H1 (cell line): Measurements from ENCODE around the gene PIK3CA. TPM values are rescaled to one million over a fixed set of nuclear protein-coding genes. Genes with fewer than 3 reads are reported as not detected.

Experiments used
- CHD1 ChIP-seq: IDR thresholded peaks from 2 replicates; pipeline ENCODE4 v1.6.1; 2012; ENCODE audit warnings: low read depth, low read length, improper control_type of control experiment
- EGR1 ChIP-seq: IDR thresholded peaks from 2 replicates; pipeline ENCODE4 v1.6.1; 2011; ENCODE audit warnings: low read depth, low read length, borderline replicate concordance
- FOSL1 ChIP-seq: IDR thresholded peaks from 2 replicates; pipeline ENCODE4 v1.6.1; 2011; ENCODE audit warnings: mild to moderate bottlenecking, low read depth, low read length, moderate library complexity; ENCODE audit not compliant: insufficient read depth
- HDAC6 ChIP-seq: IDR thresholded peaks from one replicate; pipeline ENCODE4 v1.7.1; 2012; ENCODE audit warnings: low read depth, mild to moderate bottlenecking, inconsistent platforms, low read length, moderate library complexity
- MAFK ChIP-seq: IDR thresholded peaks from 2 replicates; pipeline ENCODE4 v1.6.1; 2012; ENCODE audit warnings: low read depth, mild to moderate bottlenecking, improper control_type of control experiment, low read length
- RBBP5 ChIP-seq: IDR thresholded peaks from 2 replicates; pipeline ENCODE4 v1.7.1; 2012; ENCODE audit warnings: low read depth, mild to moderate bottlenecking, inconsistent platforms, low read length, moderate library complexity, borderline replicate concordance
- RFX5 ChIP-seq: IDR thresholded peaks from 2 replicates; pipeline ENCODE4 v1.6.1; 2011; ENCODE audit warnings: low read depth, low read length, improper control_type of control experiment, borderline replicate concordance
- SAP30 ChIP-seq: fragments of 300-600 bp; sonication (generic); IDR thresholded peaks from 2 replicates; pipeline ENCODE4 v1.7.1; 2012; ENCODE audit warnings: low read length, moderate library complexity, mild to moderate bottlenecking, inconsistent platforms; ENCODE audit not compliant: insufficient read depth, insufficient replicate concordance
- SRF ChIP-seq: IDR thresholded peaks from 2 replicates; pipeline ENCODE4 v1.6.1; 2011; ENCODE audit warnings: mild to moderate bottlenecking, low read depth, low read length, moderate library complexity
- YY1 ChIP-seq: IDR thresholded peaks from 2 replicates; pipeline ENCODE4 v1.6.1; 2011; ENCODE audit warnings: low read depth, mild to moderate bottlenecking, low read length
- polyA plus RNA-seq, 7 experiments: library from polyadenylated mRNA; depleted of rRNA in 3 of 7; stranded (reverse) in 5 of 7; unstranded in 2 of 7; fragments of >200 nt in 5 of 7; fragments of 200-250 nt in 2 of 7; gene quantifications; 1 replicate in 5 of 7; 2 replicates in 1 of 7; 4 replicates in 1 of 7; pipeline versions ENCODE4 v1.2.1 to v1.2.3, GENCODE V29; 2011 to 2013; ENCODE audit warnings: missing spikeins in 2 of 7, mixed read lengths in 2 of 7
- total RNA-seq: library from RNA; stranded (reverse); fragmentation: NEBNext Ultra II Directional; extraction: Animal tissue kit (Norgen Biotek cat#: 25700); gene quantifications from 2 replicates; pipeline ENCODE4 v1.2.1, GENCODE V29; 2021
- TF ChIP-seq, protein P1 (sequence below): fragments of 300-600 bp; sonication (generic); IDR thresholded peaks from 2 replicates; pipeline ENCODE4 v1.7.1; 2012; ENCODE audit warnings: low read length, moderate library complexity, mild to moderate bottlenecking, inconsistent platforms; ENCODE audit not compliant: insufficient replicate concordance
- TF ChIP-seq, protein P2 (sequence below): IDR thresholded peaks from 2 replicates; pipeline ENCODE4 v1.6.1; 2012; ENCODE audit warnings: inconsistent platforms

The PIK3CA gene
- total and polyA plus RNA-seq, 2 of the 8 experiments (the other 6 are each of a cell fraction or from before 2014, with no cell fraction given) = 1.6 to 11.3 TPM

DNA sequence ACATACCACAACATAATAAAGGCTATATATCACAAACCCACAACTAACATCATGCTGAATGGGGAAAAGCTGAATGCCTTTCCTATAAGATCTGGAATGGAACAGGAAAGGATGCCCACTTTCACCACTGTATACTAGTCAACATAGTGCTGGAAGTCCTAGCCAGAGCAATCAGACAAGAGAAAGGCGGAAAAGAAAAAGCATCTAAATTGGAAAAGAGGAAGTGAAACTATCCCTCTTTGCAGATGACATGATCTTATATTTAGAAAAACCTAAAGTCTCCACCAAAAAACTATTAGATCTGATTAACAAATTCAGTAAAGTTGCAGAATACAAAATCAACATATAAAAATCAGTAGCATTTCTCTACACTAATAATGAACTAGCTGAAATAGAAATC, 14.6 kb upstream of the PIK3CA start (continued):
- TF ChIP-seq, protein P1, sequence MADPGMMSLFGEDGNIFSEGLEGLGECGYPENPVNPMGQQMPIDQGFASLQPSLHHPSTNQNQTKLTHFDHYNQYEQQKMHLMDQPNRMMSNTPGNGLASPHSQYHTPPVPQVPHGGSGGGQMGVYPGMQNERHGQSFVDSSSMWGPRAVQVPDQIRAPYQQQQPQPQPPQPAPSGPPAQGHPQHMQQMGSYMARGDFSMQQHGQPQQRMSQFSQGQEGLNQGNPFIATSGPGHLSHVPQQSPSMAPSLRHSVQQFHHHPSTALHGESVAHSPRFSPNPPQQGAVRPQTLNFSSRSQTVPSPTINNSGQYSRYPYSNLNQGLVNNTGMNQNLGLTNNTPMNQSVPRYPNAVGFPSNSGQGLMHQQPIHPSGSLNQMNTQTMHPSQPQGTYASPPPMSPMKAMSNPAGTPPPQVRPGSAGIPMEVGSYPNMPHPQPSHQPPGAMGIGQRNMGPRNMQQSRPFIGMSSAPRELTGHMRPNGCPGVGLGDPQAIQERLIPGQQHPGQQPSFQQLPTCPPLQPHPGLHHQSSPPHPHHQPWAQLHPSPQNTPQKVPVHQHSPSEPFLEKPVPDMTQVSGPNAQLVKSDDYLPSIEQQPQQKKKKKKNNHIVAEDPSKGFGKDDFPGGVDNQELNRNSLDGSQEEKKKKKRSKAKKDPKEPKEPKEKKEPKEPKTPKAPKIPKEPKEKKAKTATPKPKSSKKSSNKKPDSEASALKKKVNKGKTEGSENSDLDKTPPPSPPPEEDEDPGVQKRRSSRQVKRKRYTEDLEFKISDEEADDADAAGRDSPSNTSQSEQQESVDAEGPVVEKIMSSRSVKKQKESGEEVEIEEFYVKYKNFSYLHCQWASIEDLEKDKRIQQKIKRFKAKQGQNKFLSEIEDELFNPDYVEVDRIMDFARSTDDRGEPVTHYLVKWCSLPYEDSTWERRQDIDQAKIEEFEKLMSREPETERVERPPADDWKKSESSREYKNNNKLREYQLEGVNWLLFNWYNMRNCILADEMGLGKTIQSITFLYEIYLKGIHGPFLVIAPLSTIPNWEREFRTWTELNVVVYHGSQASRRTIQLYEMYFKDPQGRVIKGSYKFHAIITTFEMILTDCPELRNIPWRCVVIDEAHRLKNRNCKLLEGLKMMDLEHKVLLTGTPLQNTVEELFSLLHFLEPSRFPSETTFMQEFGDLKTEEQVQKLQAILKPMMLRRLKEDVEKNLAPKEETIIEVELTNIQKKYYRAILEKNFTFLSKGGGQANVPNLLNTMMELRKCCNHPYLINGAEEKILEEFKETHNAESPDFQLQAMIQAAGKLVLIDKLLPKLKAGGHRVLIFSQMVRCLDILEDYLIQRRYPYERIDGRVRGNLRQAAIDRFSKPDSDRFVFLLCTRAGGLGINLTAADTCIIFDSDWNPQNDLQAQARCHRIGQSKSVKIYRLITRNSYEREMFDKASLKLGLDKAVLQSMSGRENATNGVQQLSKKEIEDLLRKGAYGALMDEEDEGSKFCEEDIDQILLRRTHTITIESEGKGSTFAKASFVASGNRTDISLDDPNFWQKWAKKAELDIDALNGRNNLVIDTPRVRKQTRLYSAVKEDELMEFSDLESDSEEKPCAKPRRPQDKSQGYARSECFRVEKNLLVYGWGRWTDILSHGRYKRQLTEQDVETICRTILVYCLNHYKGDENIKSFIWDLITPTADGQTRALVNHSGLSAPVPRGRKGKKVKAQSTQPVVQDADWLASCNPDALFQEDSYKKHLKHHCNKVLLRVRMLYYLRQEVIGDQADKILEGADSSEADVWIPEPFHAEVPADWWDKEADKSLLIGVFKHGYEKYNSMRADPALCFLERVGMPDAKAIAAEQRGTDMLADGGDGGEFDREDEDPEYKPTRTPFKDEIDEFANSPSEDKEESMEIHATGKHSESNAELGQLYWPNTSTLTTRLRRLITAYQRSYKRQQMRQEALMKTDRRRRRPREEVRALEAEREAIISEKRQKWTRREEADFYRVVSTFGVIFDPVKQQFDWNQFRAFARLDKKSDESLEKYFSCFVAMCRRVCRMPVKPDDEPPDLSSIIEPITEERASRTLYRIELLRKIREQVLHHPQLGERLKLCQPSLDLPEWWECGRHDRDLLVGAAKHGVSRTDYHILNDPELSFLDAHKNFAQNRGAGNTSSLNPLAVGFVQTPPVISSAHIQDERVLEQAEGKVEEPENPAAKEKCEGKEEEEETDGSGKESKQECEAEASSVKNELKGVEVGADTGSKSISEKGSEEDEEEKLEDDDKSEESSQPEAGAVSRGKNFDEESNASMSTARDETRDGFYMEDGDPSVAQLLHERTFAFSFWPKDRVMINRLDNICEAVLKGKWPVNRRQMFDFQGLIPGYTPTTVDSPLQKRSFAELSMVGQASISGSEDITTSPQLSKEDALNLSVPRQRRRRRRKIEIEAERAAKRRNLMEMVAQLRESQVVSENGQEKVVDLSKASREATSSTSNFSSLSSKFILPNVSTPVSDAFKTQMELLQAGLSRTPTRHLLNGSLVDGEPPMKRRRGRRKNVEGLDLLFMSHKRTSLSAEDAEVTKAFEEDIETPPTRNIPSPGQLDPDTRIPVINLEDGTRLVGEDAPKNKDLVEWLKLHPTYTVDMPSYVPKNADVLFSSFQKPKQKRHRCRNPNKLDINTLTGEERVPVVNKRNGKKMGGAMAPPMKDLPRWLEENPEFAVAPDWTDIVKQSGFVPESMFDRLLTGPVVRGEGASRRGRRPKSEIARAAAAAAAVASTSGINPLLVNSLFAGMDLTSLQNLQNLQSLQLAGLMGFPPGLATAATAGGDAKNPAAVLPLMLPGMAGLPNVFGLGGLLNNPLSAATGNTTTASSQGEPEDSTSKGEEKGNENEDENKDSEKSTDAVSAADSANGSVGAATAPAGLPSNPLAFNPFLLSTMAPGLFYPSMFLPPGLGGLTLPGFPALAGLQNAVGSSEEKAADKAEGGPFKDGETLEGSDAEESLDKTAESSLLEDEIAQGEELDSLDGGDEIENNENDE = no peak
- no peak for TF ChIP-seq YY1
- TF ChIP-seq CHD1 = no peak
- no peak for TF ChIP-seq RFX5
- TF ChIP-seq, protein P2, sequence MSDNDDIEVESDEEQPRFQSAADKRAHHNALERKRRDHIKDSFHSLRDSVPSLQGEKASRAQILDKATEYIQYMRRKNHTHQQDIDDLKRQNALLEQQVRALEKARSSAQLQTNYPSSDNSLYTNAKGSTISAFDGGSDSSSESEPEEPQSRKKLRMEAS = no peak
- no peak for TF ChIP-seq SAP30
- no peak for TF ChIP-seq RBBP5
- TF ChIP-seq EGR1 = no peak
- TF ChIP-seq MAFK = no peak
- no peak for TF ChIP-seq HDAC6
- TF ChIP-seq SRF = no peak
- no peak for TF ChIP-seq FOSL1
- TF ChIP-seq, all 59 proteins: peak for 0
